ENCODE data around the gene PCDHGA12.

The PCDHGA12 gene

DNA sequence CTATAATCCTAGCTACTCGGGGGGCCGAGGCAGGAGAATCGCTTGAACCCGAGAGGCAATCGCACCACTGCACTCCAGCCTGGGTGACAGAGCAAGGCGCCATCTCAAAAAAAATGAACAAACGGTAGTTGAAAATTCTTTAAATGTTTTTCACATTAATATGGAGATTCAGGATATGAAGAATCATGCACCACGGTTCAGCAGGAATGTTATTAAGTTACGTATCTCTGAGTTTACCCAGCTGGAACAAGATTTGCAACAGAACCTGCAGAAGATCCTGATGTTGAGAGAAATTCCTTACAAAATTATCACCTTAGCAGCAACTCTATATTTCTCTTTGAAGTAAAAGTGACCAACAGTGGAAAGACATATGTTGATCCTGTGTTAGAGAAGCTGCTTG lies 10.0 kb downstream of the PCDHGA12 start:
- no peaks in the 10 kb centered on the region for H3K9me3 ChIP-seq
- in situ Hi-C loops (cut with MboI; ENCODE audit: low sequenced_read_pairs), result no loop called here
- H3K27me3 ChIP-seq (ENCODE audit: low read depth), result no peaks in the 10 kb centered on the region
- H3K36me3 ChIP-seq (replicated peaks), result no peaks in the 10 kb centered on the region
- no peaks in the 10 kb centered on the region; the same call in 1 of the 2 replicates for H3K4me1 ChIP-seq
- H3K4me3 ChIP-seq, result no peak overlapping the region
- no peak for DNase-seq (ENCODE audit: low spot score in 2 of 2)

DNA sequence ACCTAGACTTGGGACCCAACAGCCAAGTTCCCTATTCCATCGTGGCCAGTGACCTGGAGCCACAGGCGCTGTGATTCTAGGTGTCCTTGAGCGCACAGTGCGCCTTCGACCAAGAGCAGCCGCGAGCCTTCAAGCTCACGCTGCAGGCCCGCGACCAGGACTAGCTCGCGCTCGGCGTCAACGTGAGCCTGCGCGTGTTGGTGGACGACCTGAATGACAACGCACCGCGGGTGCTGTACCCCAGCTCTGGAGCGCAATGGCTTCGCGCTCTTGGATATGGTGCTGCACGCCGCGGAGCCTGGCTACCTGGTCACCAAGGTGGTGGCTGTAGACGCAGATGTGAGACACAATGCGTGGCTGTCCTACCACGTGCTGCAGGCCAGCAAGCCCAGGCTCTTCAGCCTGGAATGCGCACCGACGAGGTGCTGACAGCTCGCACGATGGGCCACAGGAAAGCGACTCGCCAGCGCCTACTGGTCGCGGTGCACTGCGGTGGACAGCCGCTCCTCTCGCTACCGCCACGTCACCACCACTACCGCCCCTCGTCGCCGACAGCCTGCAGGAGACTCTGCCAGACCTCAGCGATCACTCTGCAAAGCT lies 11.4 kb downstream of the PCDHGA12 start:
- Histone ChIP-seq H3K27me3 (ENCODE audit: low read depth) (no peaks in the 10 kb centered on the region), H3K36me3 (replicated peaks) (no peaks in the 10 kb centered on the region), H3K4me3 (no peak overlapping the region), H3K4me1 (no peaks in the 10 kb centered on the region; the same call in 1 of the 2 replicates), H3K9me3 (no peaks in the 10 kb centered on the region)
- in situ Hi-C loops (cut with MboI; ENCODE audit: low sequenced_read_pairs), result no loop called here
- DNase-seq (ENCODE audit: low spot score in 2 of 2), result no peak

DNA sequence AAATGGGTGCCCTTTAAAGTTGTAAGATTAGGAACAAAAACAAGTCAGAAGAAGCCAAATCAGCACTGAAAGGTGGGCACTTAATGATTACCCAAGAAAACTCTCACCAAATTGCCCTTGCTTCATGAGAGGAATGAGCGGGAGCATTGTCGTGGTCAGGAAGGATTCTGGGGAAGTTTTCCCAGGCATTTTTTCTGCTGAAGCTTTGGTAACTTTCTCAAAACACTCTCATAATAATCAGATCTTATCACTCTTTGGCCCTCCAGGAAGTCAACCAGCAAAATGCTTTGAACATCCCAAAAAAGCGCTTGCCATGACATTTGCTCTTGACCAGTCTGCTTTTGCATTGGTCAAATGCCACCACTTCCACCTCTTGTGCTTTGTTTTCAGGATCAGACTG lies 35.0 kb downstream of the PCDHGA12 start:
- H3K4me1 ChIP-seq, result no peaks in the 10 kb centered on the region
- no peak for DNase-seq (ENCODE audit: low spot score in 2 of 2)
- no peaks in the 10 kb centered on the region for H3K27me3 ChIP-seq (ENCODE audit: low read depth)
- no peak overlapping the region for H3K4me3 ChIP-seq
- H3K36me3 ChIP-seq (replicated peaks), result no peaks in the 10 kb centered on the region
- no peaks in the 10 kb centered on the region for H3K9me3 ChIP-seq
- in situ Hi-C loops (cut with MboI; ENCODE audit: low sequenced_read_pairs), result no loop called here

DNA sequence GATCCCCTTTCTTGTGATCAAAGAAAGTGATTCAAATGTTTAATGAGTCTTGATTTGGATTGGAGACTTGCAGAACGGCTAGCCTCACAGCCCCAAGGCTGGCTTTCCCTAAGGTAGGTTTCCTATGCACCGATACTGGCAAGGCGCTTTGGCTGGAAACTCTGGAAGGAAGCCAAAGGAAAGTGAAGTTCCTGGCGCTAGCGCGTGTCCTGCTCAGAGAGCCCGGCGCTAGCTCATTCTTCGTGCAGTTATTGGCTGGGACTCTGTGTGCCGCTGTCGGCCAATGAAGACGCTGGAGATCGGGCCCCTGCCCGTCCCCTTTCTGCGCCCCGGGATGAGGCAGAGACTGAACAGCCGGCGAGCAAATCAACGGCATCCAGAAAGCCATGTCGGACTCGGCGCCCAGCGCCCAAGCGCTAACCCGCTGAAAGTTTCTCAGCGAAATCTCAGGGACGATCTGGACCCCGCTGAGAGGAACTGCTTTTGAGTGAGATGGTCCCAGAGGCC lies 45.4 kb downstream of the PCDHGA12 start, which contains the start of gene PCDHGC3:
TSS of gene PCDHGC3 (plus strand) at position 342 of the 507 bp plus-strand sequence. CDS start at position 493, 151 bp downstream.
- peak within 1 kb of the TSS; percentile 34 for H3K4me3 ChIP-seq
- no peaks in the 10 kb centered on the region for H3K36me3 ChIP-seq (replicated peaks)
- in situ Hi-C loops (cut with MboI; ENCODE audit: low sequenced_read_pairs), result no loop called here
- no peaks in the 10 kb centered on the region for H3K9me3 ChIP-seq
- peaks cover 9% of the 10 kb centered on the region; the same call in 1 of the 2 replicates for H3K4me1 ChIP-seq
- 0 out of 2 replicates have a peak, but pooled peaks cover 3% of the 10 kb centered on the region for H3K27me3 ChIP-seq (ENCODE audit: low read depth)
- DNase-seq (ENCODE audit: low spot score in 2 of 2), result peak; percentile 86 to 88

DNA sequence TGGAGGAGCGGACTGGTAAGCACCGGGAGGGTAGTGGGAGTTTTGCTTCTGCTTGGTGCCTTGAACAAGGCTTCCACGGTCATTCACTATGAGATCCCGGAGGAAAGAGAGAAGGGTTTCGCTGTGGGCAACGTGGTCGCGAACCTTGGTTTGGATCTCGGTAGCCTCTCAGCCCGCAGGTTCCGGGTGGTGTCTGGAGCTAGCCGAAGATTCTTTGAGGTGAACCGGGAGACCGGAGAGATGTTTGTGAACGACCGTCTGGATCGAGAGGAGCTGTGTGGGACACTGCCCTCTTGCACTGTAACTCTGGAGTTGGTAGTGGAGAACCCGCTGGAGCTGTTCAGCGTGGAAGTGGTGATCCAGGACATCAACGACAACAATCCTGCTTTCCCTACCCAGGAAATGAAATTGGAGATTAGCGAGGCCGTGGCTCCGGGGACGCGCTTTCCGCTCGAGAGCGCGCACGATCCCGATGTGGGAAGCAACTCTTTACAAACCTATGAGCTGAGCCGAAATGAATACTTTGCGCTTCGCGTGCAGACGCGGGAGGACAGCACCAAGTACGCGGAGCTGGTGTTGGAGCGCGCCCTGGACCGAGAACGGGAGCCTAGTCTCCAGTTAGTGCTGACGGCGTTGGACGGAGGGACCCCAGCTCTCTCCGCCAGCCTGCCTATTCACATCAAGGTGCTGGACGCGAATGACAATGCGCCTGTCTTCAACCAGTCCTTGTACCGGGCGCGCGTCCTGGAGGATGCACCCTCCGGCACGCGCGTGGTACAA lies 46.0 kb downstream of the PCDHGA12 start:
- H3K4me3 ChIP-seq, result peak overlapping the region; percentile 34
- in situ Hi-C loops (cut with MboI; ENCODE audit: low sequenced_read_pairs), result no loop called here
- peaks cover 9% of the 10 kb centered on the region; the same call in 1 of the 2 replicates for H3K4me1 ChIP-seq
- DNase-seq (ENCODE audit: low spot score in 2 of 2), result no peak
- no peaks in the 10 kb centered on the region for H3K36me3 ChIP-seq (replicated peaks)
- H3K27me3 ChIP-seq (ENCODE audit: low read depth), result 0 out of 2 replicates have a peak, but pooled peaks cover 3% of the 10 kb centered on the region
- no peaks in the 10 kb centered on the region for H3K9me3 ChIP-seq

DNA sequence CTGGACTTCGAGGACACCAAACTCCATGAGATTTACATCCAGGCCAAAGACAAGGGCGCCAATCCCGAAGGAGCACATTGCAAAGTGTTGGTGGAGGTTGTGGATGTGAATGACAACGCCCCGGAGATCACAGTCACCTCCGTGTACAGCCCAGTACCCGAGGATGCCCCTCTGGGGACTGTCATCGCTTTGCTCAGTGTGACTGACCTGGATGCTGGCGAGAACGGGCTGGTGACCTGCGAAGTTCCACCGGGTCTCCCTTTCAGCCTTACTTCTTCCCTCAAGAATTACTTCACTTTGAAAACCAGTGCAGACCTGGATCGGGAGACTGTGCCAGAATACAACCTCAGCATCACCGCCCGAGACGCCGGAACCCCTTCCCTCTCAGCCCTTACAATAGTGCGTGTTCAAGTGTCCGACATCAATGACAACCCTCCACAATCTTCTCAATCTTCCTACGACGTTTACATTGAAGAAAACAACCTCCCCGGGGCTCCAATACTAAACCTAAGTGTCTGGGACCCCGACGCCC lies 46.8 kb downstream of the PCDHGA12 start:
- no peaks in the 10 kb centered on the region for H3K36me3 ChIP-seq (replicated peaks)
- peaks cover 9% of the 10 kb centered on the region; the same call in 1 of the 2 replicates for H3K4me1 ChIP-seq
- no peak overlapping the region for H3K4me3 ChIP-seq

DNA sequence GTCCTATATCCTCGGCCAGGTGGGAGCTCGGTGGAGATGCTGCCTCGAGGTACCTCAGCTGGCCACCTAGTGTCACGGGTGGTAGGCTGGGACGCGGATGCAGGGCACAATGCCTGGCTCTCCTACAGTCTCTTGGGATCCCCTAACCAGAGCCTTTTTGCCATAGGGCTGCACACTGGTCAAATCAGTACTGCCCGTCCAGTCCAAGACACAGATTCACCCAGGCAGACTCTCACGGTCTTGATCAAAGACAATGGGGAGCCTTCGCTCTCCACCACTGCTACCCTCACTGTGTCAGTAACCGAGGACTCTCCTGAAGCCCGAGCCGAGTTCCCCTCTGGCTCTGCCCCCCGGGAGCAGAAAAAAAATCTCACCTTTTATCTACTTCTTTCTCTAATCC lies 47.5 kb downstream of the PCDHGA12 start:
- DNase-seq (ENCODE audit: low spot score in 2 of 2), result no peak
- in situ Hi-C loops (cut with MboI; ENCODE audit: low sequenced_read_pairs), result no loop called here
- Histone ChIP-seq H3K4me3 (no peak overlapping the region), H3K9me3 (no peaks in the 10 kb centered on the region), H3K36me3 (replicated peaks) (no peaks in the 10 kb centered on the region), H3K27me3 (ENCODE audit: low read depth) (0 out of 2 replicates have a peak, but pooled peaks cover 3% of the 10 kb centered on the region), H3K4me1 (peaks cover 9% of the 10 kb centered on the region; the same call in 1 of the 2 replicates)

More for the DNA sequence above, 46.8 kb downstream of the PCDHGA12 start:
- in situ Hi-C loops (cut with MboI; ENCODE audit: low sequenced_read_pairs), result no loop called here
- DNase-seq (ENCODE audit: low spot score in 2 of 2), result no peak
- no peaks in the 10 kb centered on the region for H3K9me3 ChIP-seq
- 0 out of 2 replicates have a peak, but pooled peaks cover 3% of the 10 kb centered on the region for H3K27me3 ChIP-seq (ENCODE audit: low read depth)

DNA sequence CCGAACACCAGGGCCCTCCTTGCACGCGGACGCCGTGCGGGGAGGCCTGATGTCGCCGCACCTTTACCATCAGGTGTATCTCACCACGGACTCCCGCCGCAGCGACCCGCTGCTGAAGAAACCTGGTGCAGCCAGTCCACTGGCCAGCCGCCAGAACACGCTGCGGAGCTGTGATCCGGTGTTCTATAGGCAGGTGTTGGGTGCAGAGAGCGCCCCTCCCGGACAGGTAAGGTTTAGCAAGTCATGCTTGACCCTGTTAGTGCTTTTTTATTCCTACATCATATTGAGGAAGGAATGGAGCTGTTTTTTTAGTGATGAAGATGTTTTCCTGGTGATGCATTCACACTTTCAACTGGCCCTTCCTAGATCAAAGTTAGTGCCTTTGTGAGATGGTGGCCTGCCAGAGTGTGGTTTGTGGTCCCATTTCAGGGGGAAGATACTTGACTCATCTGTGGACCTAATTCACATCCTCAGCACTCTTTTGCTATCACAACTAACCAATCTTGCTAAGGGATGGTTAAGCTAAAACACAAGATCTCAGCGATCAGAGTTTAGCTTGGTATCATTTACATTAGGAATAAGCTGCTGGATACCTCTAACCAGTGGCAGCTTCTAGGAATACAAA lies 48.1 kb downstream of the PCDHGA12 start:
- Histone ChIP-seq H3K9me3 (no peaks in the 10 kb centered on the region), H3K36me3 (replicated peaks) (no peaks in the 10 kb centered on the region), H3K4me3 (no peak overlapping the region), H3K4me1 (peaks cover 9% of the 10 kb centered on the region; the same call in 1 of the 2 replicates), H3K27me3 (ENCODE audit: low read depth) (0 out of 2 replicates have a peak, but pooled peaks cover 3% of the 10 kb centered on the region)
- in situ Hi-C loops (cut with MboI; ENCODE audit: low sequenced_read_pairs), result no loop called here
- no peak for DNase-seq (ENCODE audit: low spot score in 2 of 2)

DNA sequence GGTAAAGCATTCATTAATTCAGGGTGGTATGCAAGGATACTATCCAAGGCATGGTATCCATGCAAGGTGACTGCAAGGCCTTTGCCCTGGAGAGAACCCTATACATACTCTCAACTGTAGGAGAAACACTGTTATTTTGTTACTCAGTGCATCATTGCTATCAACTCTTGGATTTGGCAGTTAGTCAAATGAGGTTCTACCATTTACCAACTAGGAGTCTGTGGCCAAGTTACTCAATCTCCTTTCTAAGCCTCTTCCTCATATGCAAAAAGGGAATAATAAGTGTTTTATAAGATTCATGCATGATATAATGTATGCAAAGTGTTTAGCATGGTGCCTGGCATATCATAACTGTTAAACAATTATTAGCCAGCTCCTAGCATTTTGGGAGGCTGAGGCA lies 49.5 kb downstream of the PCDHGA12 start:
- DNase-seq (ENCODE audit: low spot score in 2 of 2), result no peak
- H3K27me3 ChIP-seq (ENCODE audit: low read depth), result 0 out of 2 replicates have a peak, but pooled peaks cover 3% of the 10 kb centered on the region
- H3K4me3 ChIP-seq, result no peak overlapping the region
- H3K4me1 ChIP-seq, result peaks cover 9% of the 10 kb centered on the region
- no peaks in the 10 kb centered on the region for H3K9me3 ChIP-seq
- in situ Hi-C loops (cut with MboI; ENCODE audit: low sequenced_read_pairs), result no loop called here
- no peaks in the 10 kb centered on the region for H3K36me3 ChIP-seq (replicated peaks)
